Mammary epithelial cell (primary cell): ENCODE measurements around the gene INMT.

Experiments
- CTCF ChIP-seq, 2 donors: IDR thresholded peaks in 1 of 2; conservative IDR thresholded peaks in 1 of 2; 2 replicates each; pipeline ENCODE4 v1.5.1; 2011 to 2012; ENCODE audit warnings: inconsistent platforms in 2 of 2, low read length in 2 of 2, mild to moderate bottlenecking in 2 of 2, control low read depth in 1 of 2, low read depth in 1 of 2; ENCODE audit not compliant: insufficient read depth in 1 of 2; ENCODE audit errors: extremely low read depth in 1 of 2
- EZH2 ChIP-seq: IDR thresholded peaks from 2 replicates; pipeline ENCODE4 v1.6.1; 2012; ENCODE audit warnings: low read length, inconsistent platforms, borderline replicate concordance

GRCh38 chr7:30733216-30733615 is 18.7 kb upstream of the INMT start:
- TF ChIP-seq CTCF (conservative IDR thresholded peaks at IDR 0.05 in 1 of 2, IDR thresholded peaks at IDR 0.05 in 1 of 2; ENCODE audit: extremely low read depth in 1 of 2, insufficient read depth in 1 of 2, low read depth in 1 of 2, low read length in 2 of 2) = no peak
- TF ChIP-seq EZH2 = no peak
